NCI-H187 (cell line): Measurements from ENCODE around the gene ENTREP1.

Experiments used
- DNase-seq, 2 experiments: peaks; one replicate each; lab custom pipeline; 2025; lab: John Stamatoyannopoulos, UW

Gene ENTREP1

GRCh38 chr9:69319324-69320025 lies 5.5 kb upstream of the ENTREP1 start:
- no peak for DNase-seq

- DNase-seq = no peak
Observed at GRCh38 chr9:69322256-69322655, 2.8 kb upstream of the ENTREP1 start.

- DNase-seq = no peak
Observed at GRCh38 chr9:69323861-69324260, 1.2 kb upstream of the ENTREP1 start.

DNA sequence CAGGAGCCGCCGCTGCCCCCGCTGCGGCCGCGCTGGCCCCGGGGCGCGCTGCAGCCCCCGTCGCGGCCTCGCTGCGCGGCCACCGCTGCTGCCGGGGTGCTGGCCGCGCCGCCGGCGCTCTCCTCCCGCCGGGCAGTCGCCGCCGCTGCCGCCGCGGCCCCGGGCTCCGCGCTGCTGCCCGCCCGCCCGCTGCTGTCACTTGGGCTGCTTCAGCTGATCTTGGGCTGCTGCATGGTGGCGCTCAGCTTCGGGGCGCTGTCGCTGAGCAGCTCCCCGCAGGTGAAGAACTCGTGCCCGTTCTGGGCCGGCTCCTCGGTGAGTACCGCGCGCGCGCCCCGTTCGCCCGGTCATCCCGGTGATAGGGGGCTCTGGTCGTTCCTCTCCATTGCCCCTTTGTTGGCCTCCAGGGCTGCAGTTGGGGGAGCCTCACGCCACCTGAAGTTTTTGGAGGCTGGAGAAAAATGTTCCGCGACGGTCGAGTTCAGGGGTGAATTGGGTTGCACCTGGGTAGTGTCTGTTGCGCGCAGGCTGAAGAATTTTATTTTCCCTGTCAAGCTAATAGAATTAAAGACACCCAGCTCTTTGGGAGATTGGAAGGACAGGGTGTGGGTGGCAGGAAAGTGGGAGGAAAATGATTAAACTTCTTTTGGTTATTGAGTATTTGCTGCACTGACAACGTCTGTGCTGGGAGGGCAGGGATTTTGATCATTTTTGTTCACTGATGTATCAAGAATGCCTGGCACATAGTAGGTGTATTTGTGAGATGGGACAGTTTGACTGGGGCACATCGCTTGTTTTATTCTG lies 596 bp downstream of the ENTREP1 start:
- DNase-seq = no peak

GRCh38 chr9:69326261-69326660 lies 1.2 kb downstream of the ENTREP1 start:
- no peak for DNase-seq

- DNase-seq = no peak
Observed at GRCh38 chr9:69330580-69330979, 5.6 kb downstream of the ENTREP1 start.

DNA sequence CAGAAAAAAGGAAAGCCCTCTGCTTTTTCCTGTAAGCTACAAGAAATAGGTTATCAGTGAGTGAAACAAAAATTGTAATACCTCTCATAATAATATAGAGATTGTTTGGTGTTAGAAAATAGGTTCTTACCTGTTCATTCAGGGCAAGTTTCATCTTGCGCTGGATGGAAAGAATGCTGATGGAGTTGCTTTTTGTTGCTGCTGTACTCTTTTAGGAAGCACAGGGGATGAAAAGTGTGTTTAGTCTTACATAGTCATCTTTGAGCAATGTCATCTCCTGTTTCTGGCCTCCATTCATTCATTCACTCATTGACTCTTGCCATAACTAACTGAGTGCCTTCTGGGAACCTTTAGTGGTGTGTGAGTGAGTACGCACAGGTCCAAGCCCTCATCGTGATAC lies 6.4 kb downstream of the ENTREP1 start:
- DNase-seq = no peak

DNA sequence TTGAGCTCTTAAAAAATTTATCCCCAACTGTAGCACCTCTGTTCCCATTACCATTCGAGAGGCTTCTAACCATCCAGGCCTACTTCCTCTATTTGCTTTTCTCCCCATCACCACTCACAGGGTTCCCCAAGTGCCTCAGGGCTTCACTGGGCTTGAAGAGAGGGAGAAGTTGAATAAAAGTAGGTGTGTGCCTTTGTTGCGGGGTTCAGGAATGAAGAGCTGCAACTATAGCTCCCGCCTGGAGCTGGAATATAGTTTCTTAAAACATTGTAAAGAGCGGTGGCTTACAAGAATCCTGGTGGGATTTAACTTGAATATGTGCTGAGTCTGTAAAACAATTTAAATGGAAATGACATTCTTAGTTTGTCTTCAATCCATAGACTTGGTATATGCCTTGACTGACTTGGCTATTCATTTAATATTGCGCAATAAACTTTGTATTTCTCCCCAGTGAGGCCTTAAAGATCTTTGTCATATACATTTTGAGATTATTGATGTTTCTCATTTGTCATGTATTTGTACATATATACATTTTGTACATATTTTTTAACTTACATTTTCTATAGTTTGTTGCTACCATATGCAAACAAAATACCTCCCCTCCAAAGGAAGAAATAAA lies 7.2 kb downstream of the ENTREP1 start:
- no peak for DNase-seq

GRCh38 chr9:69333716-69334115 lies 8.7 kb downstream of the ENTREP1 start:
- no peak for DNase-seq

GRCh38 chr9:69334317-69334716 lies 9.3 kb downstream of the ENTREP1 start:
- DNase-seq = no peak

GRCh38 chr9:69339620-69340019 lies 14.6 kb downstream of the ENTREP1 start:
- no peak for DNase-seq

GRCh38 chr9:69340631-69341030 lies 15.6 kb downstream of the ENTREP1 start:
- no peak for DNase-seq

DNA sequence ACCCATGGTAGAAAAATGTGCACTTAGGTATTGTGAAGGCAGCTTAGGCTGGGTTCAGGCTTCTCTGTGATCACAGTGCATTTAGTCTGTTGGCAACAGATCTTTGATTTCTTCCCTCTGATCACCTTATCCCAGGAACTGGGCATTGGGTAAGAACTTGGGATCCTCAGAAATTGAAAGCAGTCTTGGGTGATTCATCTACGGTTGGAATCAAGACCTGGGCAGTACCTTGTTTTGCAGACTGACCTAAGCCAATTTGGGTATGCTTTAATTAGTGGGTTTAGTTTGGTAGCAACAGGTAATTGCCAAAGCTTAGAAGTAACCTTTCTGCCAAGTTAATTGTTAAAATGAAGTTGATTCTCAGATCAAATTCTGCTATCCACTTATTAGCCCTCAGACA lies 17.8 kb downstream of the ENTREP1 start:
- DNase-seq = no peak

DNA sequence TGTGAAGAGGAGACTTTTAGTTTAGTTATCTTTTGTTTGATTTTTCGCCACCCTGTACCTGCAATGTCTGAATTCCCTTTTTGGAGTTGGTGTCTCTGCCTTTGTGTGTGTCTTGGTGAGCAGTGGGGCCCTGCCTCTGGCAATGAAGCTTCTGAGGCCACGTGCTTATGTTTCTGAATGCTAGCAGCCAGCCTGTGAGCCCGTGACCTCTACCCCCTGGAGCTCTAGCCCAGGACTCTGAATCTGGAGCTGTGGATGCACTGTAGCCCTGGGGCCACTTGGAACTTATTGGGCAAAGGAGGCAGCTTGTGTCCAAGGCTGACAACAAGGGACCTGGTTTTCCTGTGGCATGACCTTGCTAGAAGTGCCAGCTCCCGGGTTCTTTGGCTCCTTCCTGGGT lies 19.4 kb downstream of the ENTREP1 start:
- no peak for DNase-seq

DNA sequence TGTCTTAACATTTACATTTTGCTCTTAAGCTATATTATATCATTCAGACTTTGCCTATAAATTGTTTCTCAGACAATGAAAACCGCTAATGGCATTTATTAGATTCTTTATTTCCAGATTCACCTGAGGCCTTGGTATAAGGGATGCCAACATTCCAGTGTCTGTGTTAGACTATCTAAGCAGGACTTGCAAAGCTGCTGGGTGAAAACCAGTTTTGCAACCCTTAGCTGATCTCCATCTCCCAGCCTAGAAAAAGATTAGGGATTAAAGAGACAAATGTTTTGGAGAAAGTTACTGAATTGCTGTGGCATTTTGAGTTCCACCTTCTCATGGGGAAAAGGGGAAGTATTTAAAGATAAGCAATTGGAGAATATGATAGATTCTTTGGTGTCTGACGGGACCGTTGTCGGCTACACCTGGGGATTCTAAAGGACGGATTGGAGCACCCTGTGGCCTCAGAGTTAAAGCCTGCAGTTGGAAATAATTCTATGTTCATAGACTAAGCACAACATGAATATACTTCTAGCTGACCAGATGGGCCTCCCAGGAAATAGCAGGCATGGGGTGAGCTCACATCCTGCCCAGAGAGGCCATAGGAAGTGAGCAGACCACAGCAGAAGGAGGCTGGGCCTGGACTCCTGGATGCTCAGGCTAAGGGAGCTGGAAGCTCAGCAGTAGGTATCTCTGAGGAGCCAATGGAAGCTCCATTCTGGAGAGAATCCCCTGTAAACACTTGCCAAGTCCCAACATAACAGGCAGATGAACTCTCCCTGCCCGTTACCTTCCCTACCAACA lies 21.8 kb downstream of the ENTREP1 start:
- no peak for DNase-seq

- DNase-seq = no peak
Observed at GRCh38 chr9:69347607-69348006, 22.6 kb downstream of the ENTREP1 start.

GRCh38 chr9:69351227-69351626 lies 26.2 kb downstream of the ENTREP1 start:
- no peak for DNase-seq

DNA sequence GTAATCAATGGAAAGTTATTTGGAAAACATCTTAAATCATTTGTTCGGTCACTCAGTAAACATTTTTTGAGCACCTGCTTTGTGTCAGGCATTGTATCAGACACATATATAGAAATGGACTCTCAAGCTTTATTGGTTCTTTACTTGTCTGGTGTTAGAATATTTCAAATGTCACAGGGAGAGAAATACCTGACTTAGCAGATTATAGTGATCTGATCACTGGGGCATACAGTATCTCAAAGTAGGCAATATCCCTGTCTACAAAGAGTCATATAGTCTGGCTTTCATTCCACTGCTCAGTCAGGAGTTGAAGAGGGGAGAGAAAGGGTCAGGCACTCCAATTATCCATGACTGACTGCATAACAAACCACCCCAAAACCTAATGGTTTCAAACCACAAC lies 30.2 kb downstream of the ENTREP1 start:
- no peak for DNase-seq

DNA sequence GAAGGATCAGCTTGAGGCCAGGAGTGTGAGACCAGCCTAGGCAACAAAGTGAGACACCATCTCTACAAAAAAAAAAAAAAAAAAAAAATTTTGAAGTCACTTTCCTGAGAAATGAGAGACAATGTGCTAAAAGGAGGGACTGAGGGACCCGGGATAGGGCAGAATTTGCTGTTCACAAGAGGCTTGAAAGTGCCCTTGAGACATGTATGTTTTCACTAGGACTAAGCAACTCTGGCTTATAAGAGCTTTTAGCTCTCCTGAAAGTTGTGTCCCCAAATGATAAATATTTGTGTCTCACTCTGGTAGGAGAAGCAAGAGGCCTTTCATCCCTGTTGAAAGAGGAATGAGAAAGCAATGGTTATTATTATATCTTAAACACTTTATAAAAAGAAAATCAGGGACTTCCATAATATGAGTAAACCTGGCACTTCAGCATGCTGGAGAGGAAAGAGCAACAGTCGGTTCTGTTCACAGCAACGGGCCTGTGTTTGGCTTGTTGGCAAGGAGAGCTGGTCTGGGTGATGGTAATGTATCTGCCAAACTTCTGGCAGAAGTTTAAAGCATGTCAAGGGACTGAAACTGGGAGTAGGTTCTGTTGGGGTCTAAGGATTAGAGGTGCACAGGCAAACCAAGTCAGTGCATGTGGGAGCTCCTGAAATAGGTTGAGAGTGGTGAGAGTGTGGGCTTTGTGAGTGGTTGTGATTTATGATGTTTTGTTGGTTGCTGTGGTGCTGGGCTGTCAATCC lies 32.2 kb downstream of the ENTREP1 start:
- DNase-seq = no peak

- DNase-seq = no peak
Observed at GRCh38 chr9:69357821-69358220, 32.8 kb downstream of the ENTREP1 start.

DNA sequence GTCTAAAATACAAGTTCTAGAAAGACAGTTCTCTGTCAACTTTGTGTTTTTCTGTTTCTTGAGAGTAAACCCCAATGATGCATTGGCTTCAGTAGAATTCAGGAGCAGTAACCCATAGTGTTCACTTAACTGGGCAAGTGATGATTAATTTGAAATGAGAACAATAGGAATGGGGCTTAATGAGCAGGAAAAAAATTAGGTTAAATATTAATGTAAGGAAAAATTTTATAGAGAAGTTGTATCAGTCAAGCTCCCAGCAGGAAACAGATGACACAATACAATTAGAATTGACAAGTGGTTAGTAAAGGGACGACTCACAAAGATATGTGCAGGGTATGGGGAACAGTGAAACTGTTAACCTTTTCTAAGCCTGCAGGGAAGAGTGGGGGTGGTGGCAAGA lies 38.2 kb downstream of the ENTREP1 start:
- DNase-seq = no peak
